ENCODE results near the gene SKIDA1. TPM values are rescaled to one million over a fixed set of nuclear protein-coding genes. Genes with fewer than 3 reads are reported as not detected.

The SKIDA1 gene
- total RNA-seq, 2 donors from 2014 or later: 0.78 to 1.3 TPM

DNA sequence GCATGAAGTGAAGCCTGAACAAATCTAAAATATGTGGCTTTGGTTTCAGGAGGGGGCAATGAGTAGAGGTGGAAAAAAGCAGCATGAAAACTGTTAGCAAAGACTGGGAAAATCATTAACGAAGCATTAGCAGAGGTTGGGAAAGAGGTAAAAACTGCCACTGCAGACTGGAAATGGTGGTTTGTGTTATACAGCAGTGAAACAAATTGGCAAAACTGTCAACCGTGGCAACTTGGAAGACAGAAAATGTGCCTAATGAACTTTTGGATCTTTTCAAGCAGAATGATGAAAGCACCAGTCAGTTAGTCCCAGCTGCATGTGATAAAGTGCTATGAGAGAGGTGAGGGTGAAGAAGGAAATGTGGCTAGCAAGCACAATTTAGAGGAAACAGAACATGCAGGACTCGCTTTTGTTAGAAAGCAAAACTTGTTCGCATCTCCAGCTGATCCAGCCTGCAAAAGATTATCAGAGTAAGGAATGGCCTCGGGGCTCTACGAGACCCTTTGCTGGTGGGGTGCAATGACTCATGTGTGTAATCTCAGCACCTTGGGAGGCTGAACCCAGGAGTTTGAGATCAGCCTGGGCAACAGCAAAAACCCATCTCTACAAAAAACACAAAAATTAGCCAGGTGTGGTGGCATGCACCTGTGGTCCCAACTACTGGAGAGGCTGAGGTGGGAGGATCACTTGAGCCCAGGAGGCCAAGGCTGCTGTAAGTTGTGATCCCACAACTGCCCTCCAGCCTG, 45.7 kb downstream of the SKIDA1 start:
- TF ChIP-seq, protein P1, sequence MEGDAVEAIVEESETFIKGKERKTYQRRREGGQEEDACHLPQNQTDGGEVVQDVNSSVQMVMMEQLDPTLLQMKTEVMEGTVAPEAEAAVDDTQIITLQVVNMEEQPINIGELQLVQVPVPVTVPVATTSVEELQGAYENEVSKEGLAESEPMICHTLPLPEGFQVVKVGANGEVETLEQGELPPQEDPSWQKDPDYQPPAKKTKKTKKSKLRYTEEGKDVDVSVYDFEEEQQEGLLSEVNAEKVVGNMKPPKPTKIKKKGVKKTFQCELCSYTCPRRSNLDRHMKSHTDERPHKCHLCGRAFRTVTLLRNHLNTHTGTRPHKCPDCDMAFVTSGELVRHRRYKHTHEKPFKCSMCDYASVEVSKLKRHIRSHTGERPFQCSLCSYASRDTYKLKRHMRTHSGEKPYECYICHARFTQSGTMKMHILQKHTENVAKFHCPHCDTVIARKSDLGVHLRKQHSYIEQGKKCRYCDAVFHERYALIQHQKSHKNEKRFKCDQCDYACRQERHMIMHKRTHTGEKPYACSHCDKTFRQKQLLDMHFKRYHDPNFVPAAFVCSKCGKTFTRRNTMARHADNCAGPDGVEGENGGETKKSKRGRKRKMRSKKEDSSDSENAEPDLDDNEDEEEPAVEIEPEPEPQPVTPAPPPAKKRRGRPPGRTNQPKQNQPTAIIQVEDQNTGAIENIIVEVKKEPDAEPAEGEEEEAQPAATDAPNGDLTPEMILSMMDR (IDR thresholded peaks at IDR 0.05): no peak
- TF ChIP-seq POLR2A (IDR thresholded peaks at IDR 0.05): no peak
- intact Hi-C loops (cut with DNase I): no loop called here
- WGBS, 2 donors: 49 to 51% methylated on average over 6 of the region's 6 CpGs
- Histone ChIP-seq H3K36me3 (replicated peaks in 1 of 2; ENCODE audit: insufficient read depth in 1 of 2, low read depth in 2 of 2) (no peaks in the 10 kb centered on the region), H3K4me1 (no peaks in the 10 kb centered on the region), H3K27ac (no peak overlapping the region), H3K27me3 (no peaks in the 10 kb centered on the region), H3K9me3 (no peaks in the 10 kb centered on the region), H3K4me3 (no peak overlapping the region)
- ATAC-seq: no peak
- no peak for DNase-seq

DNA sequence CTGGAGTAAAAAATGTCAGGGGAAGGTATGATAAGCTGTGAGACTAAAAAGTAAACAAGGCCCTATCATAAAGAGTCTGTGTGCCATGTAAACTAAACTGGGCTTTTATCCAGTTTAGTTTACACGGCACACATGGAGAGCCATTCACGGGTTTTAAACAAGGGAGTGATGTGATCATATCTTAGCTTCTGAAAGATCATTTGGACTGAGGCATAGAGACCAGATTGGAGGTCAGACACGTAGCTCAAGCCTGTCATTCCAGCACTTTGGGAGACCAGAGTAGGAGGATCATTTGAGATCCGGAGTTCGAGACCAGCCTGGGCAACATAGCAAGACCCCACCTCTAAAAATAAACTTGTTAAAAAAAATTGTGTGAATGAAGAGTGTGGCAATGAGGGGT, 50.1 kb downstream of the SKIDA1 start:
- ATAC-seq (no peak), DNase-seq (no peak)
- Histone ChIP-seq H3K4me3 (no peak overlapping the region), H3K36me3 (replicated peaks in 1 of 2; ENCODE audit: insufficient read depth in 1 of 2, low read depth in 2 of 2) (no peaks in the 10 kb centered on the region), H3K27me3 (no peaks in the 10 kb centered on the region), H3K9me3 (no peaks in the 10 kb centered on the region), H3K27ac (no peak overlapping the region), H3K4me1 (no peaks in the 10 kb centered on the region)
- WGBS, 2 donors: 54 to 70% methylated on average over 5 of the region's 5 CpGs
- intact Hi-C loops (cut with DNase I): no loop called here
- TF ChIP-seq POLR2A (IDR thresholded peaks at IDR 0.05): no peak
- TF ChIP-seq, protein P1 (IDR thresholded peaks at IDR 0.05): no peak

DNA sequence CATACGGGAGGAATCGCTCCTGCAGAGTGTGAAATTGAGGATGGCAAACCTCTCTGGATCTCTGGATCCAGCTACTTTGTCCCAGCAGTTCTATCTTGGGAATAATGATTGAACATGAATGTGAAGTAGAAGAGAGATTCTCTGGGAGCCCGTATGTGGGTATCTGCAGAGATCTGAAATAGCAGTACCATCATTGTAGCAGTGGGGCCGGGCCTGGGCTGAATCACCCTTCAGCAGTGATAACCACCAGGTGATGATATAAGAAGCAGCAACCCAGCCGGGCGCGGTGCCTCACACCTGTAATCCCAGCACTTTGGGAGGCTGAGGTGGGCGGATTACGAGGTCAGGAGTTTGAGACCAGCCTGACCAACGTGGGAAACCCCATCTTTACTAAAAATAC, 51.9 kb downstream of the SKIDA1 start:
- H3K4me1 ChIP-seq: no peaks in the 10 kb centered on the region
- H3K36me3 ChIP-seq (replicated peaks in 1 of 2; ENCODE audit: insufficient read depth in 1 of 2, low read depth in 2 of 2): no peaks in the 10 kb centered on the region
- 83% methylated on average over 7 to 10 of the region's 10 CpGs for WGBS, 2 donors
- H3K9me3 ChIP-seq: no peaks in the 10 kb centered on the region
- TF ChIP-seq, protein P1 (IDR thresholded peaks at IDR 0.05): no peak
- no peak for TF ChIP-seq POLR2A (IDR thresholded peaks at IDR 0.05)
- ATAC-seq (no peak), DNase-seq (no peak)
- H3K4me3 ChIP-seq: no peak overlapping the region
- intact Hi-C loops (cut with DNase I): no loop called here
- no peak overlapping the region for H3K27ac ChIP-seq
- H3K27me3 ChIP-seq: no peaks in the 10 kb centered on the region

DNA sequence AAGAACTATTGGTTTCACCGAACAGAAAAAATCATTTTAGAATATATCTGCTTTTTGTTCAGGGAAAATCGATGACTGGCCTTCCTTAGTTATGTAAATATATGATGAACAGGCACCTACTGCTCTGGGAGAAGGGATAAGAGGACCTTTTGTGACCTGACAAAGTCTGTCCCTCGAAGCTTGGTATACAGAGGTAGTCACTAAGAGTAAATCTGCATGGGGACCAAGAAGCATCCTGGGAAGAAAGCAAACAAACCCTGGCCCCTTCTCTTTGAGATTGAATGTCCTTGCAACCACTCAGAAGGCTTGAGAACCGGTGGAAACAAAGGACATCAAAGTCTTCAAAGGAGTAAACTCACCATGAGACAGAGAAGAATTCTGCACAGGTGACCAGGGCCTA, 52.3 kb downstream of the SKIDA1 start:
- Histone ChIP-seq H3K27me3 (no peaks in the 10 kb centered on the region), H3K36me3 (replicated peaks in 1 of 2; ENCODE audit: insufficient read depth in 1 of 2, low read depth in 2 of 2) (no peaks in the 10 kb centered on the region), H3K9me3 (no peaks in the 10 kb centered on the region), H3K4me3 (no peak overlapping the region), H3K4me1 (no peaks in the 10 kb centered on the region), H3K27ac (no peak overlapping the region)
- 33 to 45% methylated on average over 4 of the region's 4 CpGs for WGBS, 2 donors
- intact Hi-C loops (cut with DNase I): no loop called here
- DNase-seq (no peak), ATAC-seq (no peak)
- TF ChIP-seq, protein P1 (IDR thresholded peaks at IDR 0.05): no peak
- TF ChIP-seq POLR2A (IDR thresholded peaks at IDR 0.05): no peak

DNA sequence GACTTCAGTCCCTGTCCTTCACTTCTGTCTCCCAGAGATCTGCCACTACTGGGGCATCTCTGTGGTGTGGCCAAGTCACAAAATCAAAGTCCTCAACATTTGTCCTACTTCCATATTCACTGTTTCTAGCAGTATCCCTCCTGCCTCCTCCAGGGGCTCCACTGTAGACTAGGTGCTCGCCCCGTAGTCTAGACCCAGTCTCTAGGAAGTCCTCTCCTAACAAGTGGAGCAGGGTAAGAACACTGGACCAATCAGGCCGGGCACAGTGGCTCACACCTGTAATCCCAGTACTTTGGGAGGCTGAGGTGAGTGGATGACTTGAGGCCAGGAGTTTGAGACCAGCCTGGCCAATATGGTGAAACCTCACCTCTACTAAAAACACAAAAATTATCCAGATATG, 57.4 kb downstream of the SKIDA1 start:
- intact Hi-C loops (cut with DNase I): no loop called here
- DNase-seq (no peak), ATAC-seq (no peak)
- Histone ChIP-seq H3K9me3 (no peaks in the 10 kb centered on the region), H3K36me3 (replicated peaks in 1 of 2; ENCODE audit: insufficient read depth in 1 of 2, low read depth in 2 of 2) (no peaks in the 10 kb centered on the region), H3K27me3 (no peaks in the 10 kb centered on the region), H3K4me1 (no peaks in the 10 kb centered on the region), H3K4me3 (no peak overlapping the region), H3K27ac (no peak overlapping the region)
- whole genome bisulfite sequencing, 2 donors: 83 to 100% methylated on average over 1 to 3 of the region's 3 CpGs
- no peak for TF ChIP-seq POLR2A (IDR thresholded peaks at IDR 0.05)
- TF ChIP-seq, protein P1 (IDR thresholded peaks at IDR 0.05): no peak

All from body of pancreas (tissue), 4 donors.